ENCODE data around the gene QPCTL. TPM values are rescaled to one million over a fixed set of nuclear protein-coding genes. Genes with fewer than 3 reads are reported as not detected.

The QPCTL gene
- total and polyA plus RNA-seq, 10 of the 15 experiments (the other 5 are each of a cell fraction or from before 2014, with no cell fraction given), result 1.1 to 22.6 (median 11.2) TPM

GRCh38 chr19:45667620-45668341 lies 24.7 kb upstream of the QPCTL start, which contains the start of gene GIPR (continued):
- TF ChIP-seq NR2C1 (IDR thresholded peaks at IDR 0.05), result no peak
- no peak for TF ChIP-seq ZBED1 (IDR thresholded peaks at IDR 0.05; ENCODE audit: borderline replicate concordance)
- no peak for TF ChIP-seq CBX3 (IDR thresholded peaks at IDR 0.05; ENCODE audit: borderline replicate concordance, low read depth)
- TF ChIP-seq POLR2A (IDR thresholded peaks at IDR 0.05; ENCODE audit: low read depth, low read length), result peak; percentile 76
- TF ChIP-seq ESRRA (IDR thresholded peaks at IDR 0.05; ENCODE audit: low read length), result peak; percentile 39; the same call in 1 of the 2 replicates
- TF ChIP-seq RUNX3 (IDR thresholded peaks at IDR 0.05; ENCODE audit: low read length), result no peak
- TF ChIP-seq SIX5 (IDR thresholded peaks at IDR 0.05; ENCODE audit: low read depth, low read length, severe bottlenecking), result no peak
- TF ChIP-seq SIN3A (IDR thresholded peaks at IDR 0.05; ENCODE audit: low read depth, low read length), result no peak
- no peak for TF ChIP-seq ATF3 (IDR thresholded peaks at IDR 0.05; ENCODE audit: borderline replicate concordance, extremely low read depth, low read depth, low read length)
- TF ChIP-seq ZBTB33 (IDR thresholded peaks at IDR 0.05), result no peak
- no peak for TF ChIP-seq BCL11A (IDR thresholded peaks at IDR 0.05; ENCODE audit: low read depth, low read length)
- TF ChIP-seq HCFC1 (IDR thresholded peaks at IDR 0.05; ENCODE audit: low read length), result no peak
- peak; percentile 99 for TF ChIP-seq BCL3 (IDR thresholded peaks at IDR 0.05; ENCODE audit: borderline replicate concordance, insufficient read depth, low read depth, low read length, poor library complexity, severe bottlenecking)
- TF ChIP-seq MYB (IDR thresholded peaks at IDR 0.05; ENCODE audit: borderline replicate concordance, low read depth, low read length), result no peak
- no peak for TF ChIP-seq MTA3 (IDR thresholded peaks at IDR 0.05; ENCODE audit: borderline replicate concordance, low read length)
- no peak for TF ChIP-seq KLF5 (IDR thresholded peaks at IDR 0.05; ENCODE audit: partially characterized antibody)
- no peak for TF ChIP-seq MLLT1 (IDR thresholded peaks at IDR 0.05)
- TF ChIP-seq ELK1 (IDR thresholded peaks at IDR 0.05; ENCODE audit: low read depth, low read length), result no peak
- TF ChIP-seq POU2F2 (IDR thresholded peaks at IDR 0.05; ENCODE audit: borderline replicate concordance, low read depth, low read length), result no peak
- TF ChIP-seq CEBPB (IDR thresholded peaks at IDR 0.05; ENCODE audit: borderline replicate concordance in 1 of 2, low read depth in 2 of 2, low read length in 2 of 2), result no peak
- no peak for TF ChIP-seq YBX1 (IDR thresholded peaks at IDR 0.05)
- TF ChIP-seq GABPA (IDR thresholded peaks at IDR 0.05; ENCODE audit: low read depth), result no peak
- no peak for TF ChIP-seq FOS (IDR thresholded peaks at IDR 0.05; ENCODE audit: borderline replicate concordance, extremely low read depth, insufficient read length)
- TF ChIP-seq EP300 (IDR thresholded peaks at IDR 0.05; ENCODE audit: borderline replicate concordance in 1 of 2, control insufficient read depth in 1 of 2, low read depth in 2 of 2, low read length in 2 of 2), result no peak
